G401 (cell line): ENCODE measurements around the gene ERMARD. TPM values are rescaled to one million over a fixed set of nuclear protein-coding genes. Genes with fewer than 3 reads are reported as not detected.
"Not testable (repeated sequence)": the region's sequence is repeated elsewhere in the genome, so short reads cannot be mapped to it uniquely, and the experiment has no call there.

Source experiments
- DNase-seq: peaks from one replicate; pipeline ENCODE4 v3.0.0-alpha.2; 2015; ENCODE audit warnings: low spot score
- in situ Hi-C: cut with HindIII; loops from 2 replicates; pipeline ENCODE4 v1.10.0; 2016; ENCODE audit warnings: low sequenced_read_pairs, mixed read lengths
- total RNA-seq: library from RNA; depleted of rRNA; stranded (reverse); fragments of >200 nt; shearing (Covaris generic); gene quantifications from 2 replicates; pipeline ENCODE4 v1.2.3, GENCODE V29; 2014

The ERMARD gene
- total RNA-seq, 1 experiment from 2014 or later: 26.2 TPM

DNA sequence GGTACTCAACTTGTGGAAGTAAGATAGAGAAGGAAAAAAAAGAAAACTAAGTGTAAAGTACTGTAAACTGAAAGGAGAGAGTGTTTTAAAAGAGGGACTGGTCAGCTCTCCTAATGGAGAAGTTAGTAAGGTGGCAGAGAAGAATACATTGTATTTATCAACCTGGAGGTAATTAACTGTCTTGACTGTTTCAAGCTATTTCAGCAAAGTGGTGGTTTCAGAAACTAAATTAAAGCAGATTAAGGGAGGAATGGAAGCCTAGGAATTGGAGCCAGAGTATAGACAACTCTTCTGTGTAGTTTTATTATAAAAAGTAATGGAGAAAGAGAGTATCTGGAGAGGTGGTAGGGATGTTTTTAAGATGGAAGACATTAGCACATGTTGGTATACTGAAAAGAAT is 24.5 kb upstream of the ERMARD start:
- DNase-seq: no peak
- in situ Hi-C loops: no loop called here

GRCh38 chr6:169729961-169730360 is 21.5 kb upstream of the ERMARD start:
- DNase-seq: no peak
- in situ Hi-C loops: no loop called here

- no peak for DNase-seq
- in situ Hi-C loops: no loop called here
Observed at GRCh38 chr6:169738204-169738975, 13.0 kb upstream of the ERMARD start.

GRCh38 chr6:169738976-169739529 is 12.4 kb upstream of the ERMARD start:
- in situ Hi-C loops: no loop called here
- DNase-seq: no peak

- in situ Hi-C loops: loop anchor here (10.0 kb wide), 1 partner anchor 153 kb away; no protein-coding TSS in a partner anchor
- no peak for DNase-seq
Observed at GRCh38 chr6:169741344-169741743, 10.1 kb upstream of the ERMARD start.

DNA sequence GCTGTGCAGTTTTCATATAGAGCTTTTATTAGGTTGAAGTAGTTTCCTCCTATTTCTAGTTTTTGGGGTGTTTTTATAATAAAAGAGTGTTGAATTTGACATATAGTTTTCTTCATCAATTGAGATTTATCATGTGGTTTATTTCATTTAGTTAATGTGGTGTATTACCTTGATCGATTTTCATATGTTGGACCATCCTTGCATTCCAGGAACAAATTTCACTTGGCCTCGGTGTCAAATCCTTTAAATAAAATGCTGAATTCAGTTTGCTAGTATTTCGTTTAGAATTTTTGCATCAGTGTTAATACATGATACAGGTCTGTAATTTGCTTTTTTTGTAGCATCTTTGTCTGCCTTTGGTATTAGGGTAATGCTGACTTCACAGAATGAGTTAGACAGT is 6.0 kb upstream of the ERMARD start:
- in situ Hi-C loops: loop anchor here (10.0 kb wide), 1 partner anchor 149 kb away; no protein-coding TSS in a partner anchor
- no peak for DNase-seq

DNA sequence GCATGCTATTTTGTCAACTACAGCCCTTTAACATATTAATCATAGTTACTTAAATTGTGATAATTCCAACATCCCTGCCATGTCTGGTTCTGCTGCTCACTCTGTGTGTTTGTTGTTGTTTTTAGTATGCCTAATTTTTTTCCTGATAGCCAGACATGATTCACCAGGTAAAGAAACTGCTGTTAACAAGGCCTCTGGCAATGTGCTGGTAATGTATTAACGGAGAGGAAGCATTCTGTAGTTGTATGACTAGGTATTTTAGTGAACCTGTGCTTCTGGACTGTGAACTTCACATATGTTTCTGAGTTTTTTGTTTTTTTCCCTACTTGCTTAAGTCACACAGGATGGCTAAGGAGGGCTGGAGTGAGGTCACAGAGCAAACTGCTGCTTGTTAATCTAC is 4.9 kb upstream of the ERMARD start:
- in situ Hi-C loops: loop anchor here (10.0 kb wide), 1 partner anchor 148 kb away; no protein-coding TSS in a partner anchor
- no peak for DNase-seq

- DNase-seq: peak; percentile 33
- in situ Hi-C loops: no loop called here
Observed at GRCh38 chr6:169752074-169752623, 727 bp downstream of the ERMARD start.

DNA sequence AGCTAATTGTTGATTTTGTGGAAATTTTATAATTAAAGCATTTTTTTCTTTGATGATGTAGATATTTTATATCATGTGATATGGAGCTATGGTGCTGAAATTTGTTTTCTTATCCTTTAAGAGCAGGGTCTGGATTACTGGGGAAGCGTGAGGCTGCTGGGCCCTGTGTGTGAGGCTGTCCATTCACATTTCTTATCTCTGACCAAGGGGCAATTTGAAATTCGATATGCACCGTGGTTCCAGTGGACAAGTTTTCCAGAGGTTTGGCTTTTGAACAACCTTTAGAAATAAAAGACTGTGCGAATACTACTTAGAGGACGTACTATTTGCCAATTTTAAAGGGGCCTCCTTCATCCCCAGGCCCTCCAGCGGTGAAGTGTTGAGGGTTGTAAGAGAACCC is 3.7 kb downstream of the ERMARD start:
- in situ Hi-C loops: no loop called here
- DNase-seq: no peak

DNA sequence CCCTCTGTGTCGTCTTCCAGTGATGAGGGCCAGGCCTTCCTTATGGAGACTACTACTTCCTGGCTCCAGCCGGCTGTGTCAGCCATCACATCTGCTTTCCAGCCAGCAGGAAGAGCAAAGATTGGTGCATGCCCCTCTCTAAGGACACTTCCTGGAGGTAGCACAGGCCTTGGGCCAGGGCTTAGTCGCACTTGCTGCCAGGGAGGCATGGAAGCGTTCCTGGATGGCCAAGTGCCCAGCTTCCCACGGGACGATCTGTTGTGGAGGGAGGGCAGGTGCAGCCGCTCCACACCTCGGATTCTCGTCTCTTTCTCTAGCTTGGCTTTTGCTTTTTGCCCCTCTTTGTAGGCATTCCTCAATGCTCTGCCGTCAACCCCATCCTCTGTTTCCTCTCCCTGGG is 11.9 kb downstream of the ERMARD start:
- in situ Hi-C loops: no loop called here

GRCh38 chr6:169763881-169764280 is 12.5 kb downstream of the ERMARD start:
- no peak for DNase-seq
- in situ Hi-C loops: no loop called here

More for the DNA sequence above, 11.9 kb downstream of the ERMARD start:
- DNase-seq: peak; percentile 55

- in situ Hi-C loops, DNase-seq: not testable (repeated sequence)
Observed at GRCh38 chr6:169765789-169766188, 14.4 kb downstream of the ERMARD start.

DNA sequence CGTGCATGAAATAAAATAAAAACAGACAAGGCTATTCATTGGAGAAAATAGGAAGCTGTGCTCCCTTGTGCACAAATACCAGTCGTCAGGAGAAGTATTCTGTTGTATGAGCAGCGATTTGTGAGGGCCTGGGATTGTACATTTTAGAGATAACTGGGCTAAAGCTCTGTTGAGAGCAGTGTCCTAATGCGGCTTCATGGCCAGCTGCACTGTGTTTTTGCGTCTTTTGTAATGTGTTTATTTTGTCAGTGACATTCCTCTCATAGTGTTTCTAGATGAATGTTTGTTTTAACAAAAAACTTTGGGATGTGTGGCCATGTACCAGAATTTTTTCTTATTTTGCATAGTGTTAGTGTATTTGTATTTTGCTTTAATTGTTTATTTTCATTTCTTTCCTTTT is 14.8 kb downstream of the ERMARD start:
- in situ Hi-C loops: no loop called here
- DNase-seq: no peak

- DNase-seq: no peak
- in situ Hi-C loops: no loop called here
Observed at GRCh38 chr6:169766921-169767736, 15.7 kb downstream of the ERMARD start.

GRCh38 chr6:169774347-169774746 is 22.9 kb downstream of the ERMARD start:
- DNase-seq: no peak
- in situ Hi-C loops: no loop called here

DNA sequence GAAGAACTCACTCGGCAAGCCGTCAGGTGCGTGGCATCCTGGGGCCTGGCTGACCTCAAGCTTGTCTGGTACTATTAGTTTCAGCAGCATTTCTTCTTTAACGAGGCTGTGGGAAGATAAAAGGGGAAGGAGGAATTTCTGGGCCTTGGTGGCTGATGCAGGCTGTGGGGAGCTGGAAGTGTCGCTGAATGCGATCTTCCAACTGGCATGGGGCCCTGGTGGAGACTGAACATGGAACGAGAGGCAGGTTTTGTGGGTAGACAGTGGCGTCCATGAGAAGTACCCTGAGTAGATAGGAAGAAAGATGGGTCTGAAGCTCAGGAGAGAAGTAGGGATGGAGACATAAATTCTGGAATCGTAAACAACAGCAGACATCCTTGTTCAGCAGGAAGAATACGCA is 23.9 kb downstream of the ERMARD start:
- no peak for DNase-seq
- in situ Hi-C loops: no loop called here

DNA sequence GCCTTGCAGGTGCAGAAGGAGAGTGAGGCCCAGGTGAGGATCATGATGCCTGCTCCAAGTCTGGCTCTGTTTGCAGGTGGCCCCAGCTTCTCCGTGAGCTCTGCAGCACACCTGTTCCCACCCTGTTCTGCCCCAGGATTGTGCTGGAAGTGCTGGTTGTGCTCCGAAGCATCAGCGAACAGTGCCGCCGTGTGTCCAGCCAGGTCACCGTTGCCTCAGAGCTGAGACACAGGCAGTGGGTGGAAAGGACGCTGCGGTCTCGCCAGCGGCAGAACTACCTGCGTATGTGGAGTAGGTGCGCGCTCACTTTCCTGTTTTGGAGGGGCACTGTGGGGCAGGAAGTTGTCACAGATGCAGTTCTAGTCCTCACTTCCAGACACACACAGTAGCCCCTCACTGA is 25.0 kb downstream of the ERMARD start:
- in situ Hi-C loops: no loop called here

GRCh38 chr6:169777896-169778295 is 26.5 kb downstream of the ERMARD start:
- in situ Hi-C loops: no loop called here
- no peak for DNase-seq

More for the DNA sequence above, 25.0 kb downstream of the ERMARD start:
- no peak for DNase-seq

DNA sequence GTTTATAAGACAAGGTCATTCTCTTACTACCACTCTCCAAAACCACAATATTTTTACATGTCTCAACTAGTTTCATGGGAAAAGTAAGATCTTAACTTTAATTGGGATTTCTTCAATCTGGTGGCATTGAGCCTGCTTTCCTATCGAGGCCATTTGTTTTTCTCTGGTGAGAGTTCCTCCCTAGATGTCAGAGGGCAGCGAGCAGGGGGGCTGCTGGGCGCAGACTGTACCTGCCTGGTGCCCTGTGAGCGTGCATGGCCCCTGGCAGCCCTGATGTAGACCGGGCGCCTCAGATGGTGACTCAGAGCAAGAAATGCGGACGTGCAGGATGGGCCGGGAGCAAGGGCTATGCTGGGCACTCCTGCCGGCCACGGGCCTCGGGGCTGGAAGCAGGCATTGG is 27.2 kb downstream of the ERMARD start:
- DNase-seq: no peak
- in situ Hi-C loops: no loop called here
